Ovary (tissue), 9 donors: ENCODE data around the gene GFRA1. TPM values are rescaled to one million over a fixed set of nuclear protein-coding genes. Genes with fewer than 3 reads are reported as not detected.

ENCODE experiments used
- DNase-seq, 5 donors: peaks; one replicate each; pipeline ENCODE4 v3.0.0-alpha.2; 2019 to 2020
- H3K27ac ChIP-seq, 2 donors: fragments of 200-600 bp; one replicate each; pipeline versions ENCODE4 v1.5.1 to v1.8.0; 2019 to 2022
- H3K27me3 ChIP-seq: fragments of 200-600 bp; one replicate; pipeline ENCODE4 v1.8.0; 2022
- H3K36me3 ChIP-seq: fragments of 200-600 bp; sonication (generic); one replicate; pipeline ENCODE4 v1.5.1; 2019
- H3K4me1 ChIP-seq: one replicate; pipeline ENCODE4 v1.8.1; 2013; ENCODE audit warnings: mild to moderate bottlenecking, moderate library complexity; ENCODE audit not compliant: insufficient read depth
- H3K4me3 ChIP-seq: fragments of 200-600 bp; sonication (generic); one replicate; pipeline ENCODE4 v1.5.1; 2017
- H3K9me3 ChIP-seq, 2 donors: fragments of 200-600 bp in 1 of 2; sonication (generic) in 1 of 2; one replicate each; pipeline versions ENCODE4 v1.5.1 to v1.8.1; 2013 to 2019; ENCODE audit warnings: mild to moderate bottlenecking in 1 of 2, moderate library complexity in 1 of 2
- CTCF ChIP-seq, 3 donors: fragments of 450-650 bp in 2 of 3; fragments of 200-600 bp in 1 of 3; IDR thresholded peaks; one replicate each; pipeline versions ENCODE4 v1.5.1 to v1.8.0; 2016 to 2022; ENCODE audit warnings: antibody characterized with exemption in 3 of 3, mild to moderate bottlenecking in 1 of 3
- EP300 ChIP-seq: sonication (generic); formaldehyde crosslinking; IDR thresholded peaks from one replicate; pipeline ENCODE4 v1.6.1; 2017; ENCODE audit warnings: antibody characterized with exemption
- POLR2A ChIP-seq: fragments of 450-650 bp; IDR thresholded peaks from one replicate; pipeline ENCODE4 v1.6.1; 2017; ENCODE audit warnings: antibody characterized with exemption, mild to moderate bottlenecking, moderate library complexity
- WGBS, 3 donors: extraction: QIAGEN DNeasy Blood & Tissue Kit in 1 of 3; methylation state at CpG; one replicate each; pipeline versions ENCODE4 v1.1.5 to v1.1.7; 2013 to 2017; 5-methylcytosine and 5-hydroxymethylcytosine counted together
- intact Hi-C, 4 donors: fragments of 100-400 bp; cut with DNase I; formaldehyde crosslinking; loops; one replicate each; pipeline versions ENCODE4 v1.11.0 to v1.15.1; 2022 to 2023
- polyA plus RNA-seq, 2 donors: library from polyadenylated mRNA; stranded (reverse); fragments of 200-250 nt in 1 of 2; fragments of 350-450 nt in 1 of 2; fragmentation: Illumina TruSeq in 1 of 2; extraction: RNeasy Lipid Tissue Mini Kit (QIAGEN cat#74804) in 1 of 2; gene quantifications; one replicate each; pipeline ENCODE4 v1.2.3, GENCODE V29; 2013 to 2014
- total RNA-seq, 7 donors: library from RNA; depleted of rRNA in 2 of 7; stranded (reverse); fragments of >200 nt in 2 of 7; fragmentation: NEBNext Ultra II Directional in 3 of 7; extraction: Animal tissue kit (Norgen Biotek cat#: 25700) in 3 of 7; gene quantifications; one replicate each; pipeline versions ENCODE4 v1.1.0 to v1.2.4, GENCODE V29; 2016 to 2023
- donor health status: DM: no; HTN: no; CAD: no; lungs with moderate emphysema.
- donor health status: DM: no; HTN: no; CAD: no.
- donor health status: Bipolar disorder and iron deficiency.
- donor health status: DM: yes; HTN: yes; CAD: no.
- donor health status: DM: no; HTN: no; CAD: no.
- donor health status: DM: yes; HTN: yes; CAD: no.

GFRA1 gene
- total and polyA plus RNA-seq, 9 donors: 3.1 to 28.4 (median 11.8) TPM

GRCh38 chr10:116270126-116270770, 2.8 kb downstream of the GFRA1 start:
- H3K27me3 ChIP-seq: no peaks in the 10 kb centered on the region
- peaks cover 8% of the 10 kb centered on the region for H3K4me1 ChIP-seq
- H3K36me3 ChIP-seq: no peaks in the 10 kb centered on the region
- H3K4me3 ChIP-seq: no peak overlapping the region
- intact Hi-C loops: no loop called here
- DNase-seq: peak in 1 of 5 donors; percentile 15
- H3K27ac ChIP-seq: no peak overlapping the region
- TF ChIP-seq EP300 (no peak), CTCF (IDR thresholded peaks at IDR 0.05) (no peak), POLR2A (no peak)
- 71 to 75% (median 73%) methylated on average over 9 of the region's 9 CpGs for WGBS, 3 donors
- H3K9me3 ChIP-seq: no peaks in the 10 kb centered on the region

DNA sequence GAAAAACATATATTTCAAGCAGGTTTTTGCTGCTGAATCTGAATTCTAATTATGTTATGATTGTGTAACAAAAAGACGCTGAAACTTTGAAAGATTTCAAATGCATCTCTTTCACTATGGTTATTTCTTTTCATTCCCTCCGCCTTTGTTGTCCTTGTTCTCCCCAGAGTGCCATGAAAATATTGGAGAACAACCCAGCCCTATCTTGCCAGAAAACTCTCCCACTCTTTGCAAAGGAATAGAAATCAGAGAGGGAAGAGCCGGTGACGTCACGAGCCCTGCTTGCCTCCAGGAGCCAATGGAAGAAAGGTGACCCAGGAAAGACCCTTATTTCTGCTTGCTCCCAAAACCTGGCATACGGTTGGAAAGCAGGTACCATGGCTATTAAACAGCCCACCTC, 3.4 kb downstream of the GFRA1 start:
- TF ChIP-seq EP300 (no peak), CTCF (IDR thresholded peaks at IDR 0.05) (no peak), POLR2A (no peak)
- H3K27me3 ChIP-seq: no peaks in the 10 kb centered on the region
- peak in 2 of 5 donors; percentile 33 to 43 for DNase-seq
- no peak overlapping the region for H3K27ac ChIP-seq
- no peak overlapping the region for H3K4me3 ChIP-seq
- 64 to 76% (median 67%) methylated on average over 6 of the region's 6 CpGs for WGBS, 3 donors
- intact Hi-C loops: no loop called here
- no peaks in the 10 kb centered on the region for H3K9me3 ChIP-seq
- no peaks in the 10 kb centered on the region for H3K36me3 ChIP-seq
- peaks cover 8% of the 10 kb centered on the region for H3K4me1 ChIP-seq

DNA sequence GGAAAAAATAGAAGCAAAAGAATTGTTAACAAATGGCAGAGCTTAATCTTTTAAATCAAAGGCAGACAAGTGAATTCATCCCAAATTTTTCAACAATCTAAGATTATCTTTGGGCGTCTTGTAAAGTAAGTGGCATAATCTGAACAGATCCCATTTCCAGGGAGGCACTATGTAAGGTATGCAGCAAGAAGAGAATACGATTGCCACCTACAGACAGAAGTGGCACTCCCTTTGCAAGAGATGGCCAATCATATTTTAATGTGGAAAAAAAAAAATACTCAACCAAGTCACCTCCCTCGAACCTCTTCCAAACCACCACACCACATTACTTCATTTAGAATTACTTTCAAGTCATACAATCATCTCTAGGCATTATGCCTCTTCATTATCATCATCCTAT, 4.0 kb downstream of the GFRA1 start:
- intact Hi-C loops: no loop called here
- WGBS, 3 donors: 71 to 75% (median 74%) methylated on average over 3 of the region's 3 CpGs
- Histone ChIP-seq H3K4me1 (peaks cover 6% of the 10 kb centered on the region), H3K36me3 (no peaks in the 10 kb centered on the region), H3K27ac (no peak overlapping the region), H3K27me3 (no peaks in the 10 kb centered on the region), H3K9me3 (no peaks in the 10 kb centered on the region), H3K4me3 (no peak overlapping the region)
- no peak for DNase-seq
- no peak for TF ChIP-seq POLR2A
- TF ChIP-seq CTCF (IDR thresholded peaks at IDR 0.05): no peak
- TF ChIP-seq EP300: no peak

- 85 to 87% (median 86%) methylated on average over 10 of the region's 10 CpGs for WGBS, 3 donors
Observed at GRCh38 chr10:116265686-116266085, 7.3 kb downstream of the GFRA1 start.

More at GRCh38 chr10:116265686-116266085, 7.3 kb downstream of the GFRA1 start:
- no peak for TF ChIP-seq POLR2A
- no peak for TF ChIP-seq CTCF (IDR thresholded peaks at IDR 0.05)
- no peak for TF ChIP-seq EP300
- Histone ChIP-seq H3K4me3 (no peak overlapping the region), H3K4me1 (no peaks in the 10 kb centered on the region), H3K36me3 (no peaks in the 10 kb centered on the region), H3K27ac (no peak overlapping the region), H3K27me3 (no peaks in the 10 kb centered on the region), H3K9me3 (no peaks in the 10 kb centered on the region)
- intact Hi-C loops: no loop called here
- DNase-seq: no peak
